Heart left ventricle (tissue), 13 donors: Measurements from ENCODE around the gene SNX8.

Source experiments
- POLR2A ChIP-seq, 2 donors: fragments of 450-650 bp; IDR thresholded peaks; one replicate each; pipeline ENCODE4 v1.6.1; 2017; ENCODE audit warnings: antibody characterized with exemption in 2 of 2, mild to moderate bottlenecking in 2 of 2, moderate library complexity in 2 of 2
- TF ChIP-seq, protein P1 (sequence below), 12 donors: fragments of 200-600 bp; sonication (generic) in 4 of 12; IDR thresholded peaks; one replicate each; pipeline versions ENCODE4 v1.5.0 to v1.8.0; 2018 to 2022; ENCODE audit warnings: antibody characterized with exemption in 12 of 12, mild to moderate bottlenecking in 5 of 12
- donor health status: ischemic (EF 13 %, LVEDD 7.1; RV severe dilation, severe dysfunction).
- donor health status: DM: no; HTN: yes; CAD: no.
- donor health status: DM: no; HTN: no; CAD: no.
- donor health status: ischemic (EF 25% LVEDD 6.9; RV normal size, moderate dysfunction).
- donor health status: ischemic (EF 25% LVEDD 5.7; RV mildly dilated, moderate dysfunction).
- donor health status: ischemic (EF 35%, LVEDD 5.7; RV mildly dilated, moderate dysfunction).
- donor health status: nonischemic (EF 11% LVEDD 7.7; RV severe dilation, severe dysfunction).
- donor health status: DM: yes; HTN: yes; CAD: no.
- donor health status: PGD.
- donor health status: ischemic (EF 29% LVEDD 5.4; RV normal size, mild dysfunction).
- donor health status: nonischemic (EF 23%, LVEDD 6.1; RV moderate dilation, normal function).

DNA sequence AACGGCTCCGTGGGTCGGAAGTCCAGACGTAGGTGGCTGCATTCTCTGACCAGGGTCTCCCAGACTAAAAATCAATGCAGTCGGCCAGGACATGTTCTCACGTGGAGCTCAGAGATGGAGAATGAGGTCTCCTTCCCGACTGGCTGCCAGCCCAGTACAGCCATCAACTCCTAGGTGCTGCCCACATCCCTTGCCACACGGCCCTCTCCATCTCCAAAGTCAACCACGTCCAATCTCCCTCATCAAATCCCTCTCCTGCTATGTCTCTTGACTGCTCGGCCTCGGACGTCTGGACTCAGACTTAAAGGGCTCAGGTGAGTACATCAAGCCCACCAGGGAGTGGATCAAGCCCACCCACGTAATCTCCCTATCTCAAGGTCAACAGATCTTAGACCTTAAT is 88.4 kb downstream of the SNX8 start:
- TF ChIP-seq, protein P1, sequence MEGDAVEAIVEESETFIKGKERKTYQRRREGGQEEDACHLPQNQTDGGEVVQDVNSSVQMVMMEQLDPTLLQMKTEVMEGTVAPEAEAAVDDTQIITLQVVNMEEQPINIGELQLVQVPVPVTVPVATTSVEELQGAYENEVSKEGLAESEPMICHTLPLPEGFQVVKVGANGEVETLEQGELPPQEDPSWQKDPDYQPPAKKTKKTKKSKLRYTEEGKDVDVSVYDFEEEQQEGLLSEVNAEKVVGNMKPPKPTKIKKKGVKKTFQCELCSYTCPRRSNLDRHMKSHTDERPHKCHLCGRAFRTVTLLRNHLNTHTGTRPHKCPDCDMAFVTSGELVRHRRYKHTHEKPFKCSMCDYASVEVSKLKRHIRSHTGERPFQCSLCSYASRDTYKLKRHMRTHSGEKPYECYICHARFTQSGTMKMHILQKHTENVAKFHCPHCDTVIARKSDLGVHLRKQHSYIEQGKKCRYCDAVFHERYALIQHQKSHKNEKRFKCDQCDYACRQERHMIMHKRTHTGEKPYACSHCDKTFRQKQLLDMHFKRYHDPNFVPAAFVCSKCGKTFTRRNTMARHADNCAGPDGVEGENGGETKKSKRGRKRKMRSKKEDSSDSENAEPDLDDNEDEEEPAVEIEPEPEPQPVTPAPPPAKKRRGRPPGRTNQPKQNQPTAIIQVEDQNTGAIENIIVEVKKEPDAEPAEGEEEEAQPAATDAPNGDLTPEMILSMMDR (IDR thresholded peaks at IDR 0.05): no peak
- TF ChIP-seq POLR2A (IDR thresholded peaks at IDR 0.05): no peak
